Measurements from ENCODE around the gene TMEFF2. TPM values are rescaled to one million over a fixed set of nuclear protein-coding genes. Genes with fewer than 3 reads are reported as not detected.

TMEFF2 gene
- total and polyA plus RNA-seq, 10 donors: not detected

- H3K27me3 ChIP-seq (replicated peaks in 1 of 7): no peaks in the 10 kb centered on the region
- intact Hi-C loops (cut with DNase I; ENCODE audit: low total_unique reads): no loop called here
- WGBS, 5 donors: 69 to 88% (median 84%) methylated on average over 1 of the region's 1 CpG
- H3K27ac ChIP-seq: no peak overlapping the region
- no peak for DNase-seq
- H3K9me3 ChIP-seq: no peaks in the 10 kb centered on the region
- TF ChIP-seq POLR2A (IDR thresholded peaks at IDR 0.05) (no peak), POLR2AphosphoS5 (IDR thresholded peaks at IDR 0.05) (no peak), CTCF (IDR thresholded peaks at IDR 0.05 in 8 of 11, conservative IDR thresholded peaks at IDR 0.05 in 3 of 11) (no peak)
- no peaks in the 10 kb centered on the region for H3K36me3 ChIP-seq
- no peaks in the 10 kb centered on the region for H3K4me1 ChIP-seq
- H3K4me3 ChIP-seq: no peak overlapping the region
Observed at GRCh38 chr2:191977754-191978153, 217.0 kb downstream of the TMEFF2 start.

GRCh38 chr2:191976436-191976835, 218.3 kb downstream of the TMEFF2 start:
- no peaks in the 10 kb centered on the region for H3K36me3 ChIP-seq
- WGBS, 5 donors: 83 to 86% (median 84%) methylated on average over 3 of the region's 3 CpGs
- no peak for TF ChIP-seq POLR2A (IDR thresholded peaks at IDR 0.05)
- TF ChIP-seq CTCF (IDR thresholded peaks at IDR 0.05 in 8 of 11, conservative IDR thresholded peaks at IDR 0.05 in 3 of 11): no peak
- no peak for TF ChIP-seq POLR2AphosphoS5 (IDR thresholded peaks at IDR 0.05)
- no peak for DNase-seq
- H3K9me3 ChIP-seq: no peaks in the 10 kb centered on the region
- intact Hi-C loops (cut with DNase I; ENCODE audit: low total_unique reads): no loop called here
- H3K27ac ChIP-seq: no peak overlapping the region
- no peaks in the 10 kb centered on the region for H3K4me1 ChIP-seq
- H3K4me3 ChIP-seq: no peak overlapping the region
- no peaks in the 10 kb centered on the region for H3K27me3 ChIP-seq (replicated peaks in 1 of 7)

GRCh38 chr2:191974676-191975075, 220.1 kb downstream of the TMEFF2 start:
- intact Hi-C loops (cut with DNase I; ENCODE audit: low total_unique reads): no loop called here
- Histone ChIP-seq H3K36me3 (no peaks in the 10 kb centered on the region), H3K4me1 (no peaks in the 10 kb centered on the region), H3K9me3 (no peaks in the 10 kb centered on the region), H3K27ac (no peak overlapping the region), H3K4me3 (no peak overlapping the region), H3K27me3 (replicated peaks in 1 of 7) (no peaks in the 10 kb centered on the region)
- DNase-seq: no peak
- TF ChIP-seq CTCF (IDR thresholded peaks at IDR 0.05 in 8 of 11, conservative IDR thresholded peaks at IDR 0.05 in 3 of 11) (no peak), POLR2A (IDR thresholded peaks at IDR 0.05) (no peak), POLR2AphosphoS5 (IDR thresholded peaks at IDR 0.05) (no peak)

- DNase-seq: no peak
- TF ChIP-seq POLR2AphosphoS5 (IDR thresholded peaks at IDR 0.05) (no peak), CTCF (IDR thresholded peaks at IDR 0.05 in 8 of 11, conservative IDR thresholded peaks at IDR 0.05 in 3 of 11) (no peak), POLR2A (IDR thresholded peaks at IDR 0.05) (no peak)
- 67 to 81% (median 75%) methylated on average over 2 of the region's 2 CpGs for WGBS, 5 donors
- Histone ChIP-seq H3K27ac (no peak overlapping the region), H3K4me3 (no peak overlapping the region), H3K27me3 (replicated peaks in 1 of 7) (no peaks in the 10 kb centered on the region), H3K36me3 (no peaks in the 10 kb centered on the region), H3K4me1 (no peaks in the 10 kb centered on the region), H3K9me3 (no peaks in the 10 kb centered on the region)
- intact Hi-C loops (cut with DNase I; ENCODE audit: low total_unique reads): no loop called here
Observed at GRCh38 chr2:191970867-191971266, 223.9 kb downstream of the TMEFF2 start.

Measured in spleen (tissue), 11 donors.